GM21619 (cell line): ENCODE measurements around the gene ABTB2.

Experiments
- ATAC-seq: cut with Tn5 transposase; IDR thresholded peaks from one replicate; pipeline ENCODE4 v1.9.1; 2021; ENCODE audit not compliant: unreplicated experiment

ABTB2 gene

GRCh38 chr11:34292546-34292945, 65.3 kb downstream of the ABTB2 start:
- no peak for ATAC-seq

- ATAC-seq: no peak
Observed at GRCh38 chr11:34292111-34292510, 65.7 kb downstream of the ABTB2 start.

- ATAC-seq: no peak
Observed at GRCh38 chr11:34290926-34291325, 66.9 kb downstream of the ABTB2 start.

DNA sequence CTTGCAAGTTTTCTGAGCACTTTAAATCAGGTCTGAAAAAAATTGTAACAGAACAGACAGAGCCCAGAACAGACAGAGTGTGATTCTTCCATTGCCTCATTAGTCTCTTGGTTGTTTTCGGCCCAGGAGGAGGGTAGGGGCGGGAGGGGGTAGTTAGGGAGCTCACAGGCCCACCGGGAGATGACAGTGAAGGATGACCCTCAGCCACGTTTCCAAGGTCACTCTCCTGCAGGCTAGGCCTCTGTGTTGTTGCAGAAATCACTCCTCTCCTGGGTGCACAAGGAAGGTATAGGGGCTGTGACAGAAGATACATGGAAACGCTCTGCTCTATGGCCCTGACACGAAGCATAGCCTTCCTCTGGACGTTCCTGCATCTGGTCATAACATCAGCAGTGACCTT, 69.3 kb downstream of the ABTB2 start:
- ATAC-seq: no peak

GRCh38 chr11:34284811-34285481, 72.9 kb downstream of the ABTB2 start:
- ATAC-seq: no peak

DNA sequence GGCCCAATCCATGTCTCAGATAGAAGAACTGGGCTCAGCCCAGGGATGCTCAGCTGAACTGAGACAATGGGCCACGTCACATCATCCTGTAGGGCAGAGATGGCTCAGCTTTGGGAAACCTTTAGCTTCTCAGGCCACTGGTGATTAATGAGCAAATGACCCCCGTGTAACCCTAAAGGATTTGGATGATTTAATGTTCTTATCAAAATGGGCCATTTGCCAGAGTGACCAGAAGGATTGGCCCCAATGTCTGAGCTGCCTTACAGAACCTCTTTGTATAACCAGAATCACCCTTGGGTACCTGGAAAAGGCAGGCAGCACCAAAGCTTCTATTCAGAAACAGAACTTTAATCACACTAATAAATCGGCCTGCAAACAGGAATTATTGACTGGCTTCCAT, 73.7 kb downstream of the ABTB2 start:
- ATAC-seq: no peak

DNA sequence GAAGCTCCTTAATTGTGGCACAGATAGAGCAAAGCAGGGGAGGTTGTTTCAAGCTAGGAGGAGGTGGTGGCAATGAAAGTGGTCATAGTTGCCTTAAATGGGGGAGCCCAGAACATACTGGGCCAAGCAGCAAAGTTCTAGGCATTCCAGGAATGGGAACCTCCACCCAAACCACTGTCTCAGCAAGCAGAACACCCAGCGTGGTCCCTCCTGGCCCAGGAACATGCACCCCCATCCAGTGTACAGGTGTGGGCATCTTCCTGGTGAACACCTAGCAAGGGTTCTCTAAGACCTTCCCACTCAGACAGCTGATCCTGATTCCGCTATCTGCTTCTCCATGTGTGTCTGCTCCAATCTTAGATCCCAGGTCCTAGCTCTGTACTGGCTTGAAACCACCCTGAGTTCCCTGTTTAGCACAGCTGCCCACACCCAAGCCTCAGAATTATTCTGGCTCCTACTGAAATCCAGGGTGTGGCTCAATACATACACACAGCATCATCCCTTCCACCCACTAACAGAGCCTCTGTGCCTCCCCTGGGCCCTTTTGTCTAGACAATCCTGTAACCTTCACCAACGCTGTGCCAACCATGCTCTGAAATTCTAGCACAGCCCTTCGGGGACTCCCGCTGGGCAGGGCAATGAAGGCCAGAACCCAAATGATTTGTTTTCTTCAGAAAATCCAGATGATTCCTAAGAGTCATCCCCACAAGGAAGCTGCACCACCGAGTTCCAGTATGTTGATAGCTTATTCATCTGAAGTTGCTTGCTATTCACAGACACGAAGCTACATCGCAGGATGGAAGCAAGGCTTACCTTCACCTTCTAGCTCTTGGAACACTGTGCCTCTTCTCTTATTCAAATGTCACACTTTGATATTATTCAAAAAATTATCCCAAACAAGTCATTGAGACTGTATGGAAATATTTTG, 76.6 kb downstream of the ABTB2 start:
- no peak for ATAC-seq

DNA sequence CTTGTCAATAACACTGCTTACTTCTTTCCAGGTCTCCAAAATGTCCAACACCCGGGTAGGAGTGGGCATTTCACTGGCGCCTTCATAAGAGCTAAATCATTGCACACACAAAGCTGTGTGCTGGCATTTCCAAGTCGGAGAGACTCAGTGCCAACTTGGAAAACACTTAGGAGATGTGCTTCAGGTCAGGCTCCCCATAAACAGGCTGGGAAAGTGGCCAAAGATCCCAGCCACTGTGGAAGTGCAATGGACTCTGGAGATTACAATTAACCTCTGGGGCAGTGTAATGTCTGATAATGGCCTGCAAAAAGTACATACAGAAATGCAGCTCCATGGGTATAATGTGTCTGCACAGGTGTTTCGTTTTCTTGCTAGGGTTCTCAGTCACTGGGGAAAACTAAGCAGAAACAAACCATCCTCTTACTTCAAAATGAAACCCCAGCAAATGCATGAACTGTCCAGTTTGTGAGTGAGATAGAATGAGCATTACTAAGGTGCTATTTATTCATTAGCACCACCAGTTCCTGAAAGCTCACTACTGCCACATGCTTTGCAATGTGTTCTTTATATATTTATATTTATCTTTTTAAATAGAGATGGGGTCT, 79.0 kb downstream of the ABTB2 start:
- peak; percentile 89 for ATAC-seq

- no peak for ATAC-seq
Observed at GRCh38 chr11:34278175-34278574, 79.6 kb downstream of the ABTB2 start.

- ATAC-seq: no peak
Observed at GRCh38 chr11:34277171-34277570, 80.6 kb downstream of the ABTB2 start.

DNA sequence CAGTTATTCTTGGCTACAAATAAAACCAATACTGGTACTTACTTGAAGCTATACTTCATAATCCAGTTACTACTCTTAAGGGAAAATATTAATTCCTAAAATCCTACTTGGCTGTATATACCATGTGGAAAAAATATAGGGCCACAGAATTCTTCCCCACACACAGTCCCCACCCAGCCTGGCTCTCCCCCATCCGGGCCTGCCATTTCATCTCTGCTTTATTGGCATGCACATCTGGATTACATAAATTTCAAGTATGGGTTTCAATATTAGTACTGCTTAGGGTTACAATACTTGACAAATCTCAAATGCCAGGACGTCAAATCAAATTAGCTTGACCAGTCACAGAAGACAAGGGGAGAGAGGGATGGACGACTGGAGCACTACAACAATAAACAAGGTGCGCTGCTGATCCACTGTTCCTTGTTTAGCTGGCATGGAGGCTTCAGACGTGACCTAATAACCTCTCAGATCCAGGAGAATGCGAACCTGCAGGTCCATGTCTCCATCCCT, 81.4 kb downstream of the ABTB2 start:
- ATAC-seq: no peak

DNA sequence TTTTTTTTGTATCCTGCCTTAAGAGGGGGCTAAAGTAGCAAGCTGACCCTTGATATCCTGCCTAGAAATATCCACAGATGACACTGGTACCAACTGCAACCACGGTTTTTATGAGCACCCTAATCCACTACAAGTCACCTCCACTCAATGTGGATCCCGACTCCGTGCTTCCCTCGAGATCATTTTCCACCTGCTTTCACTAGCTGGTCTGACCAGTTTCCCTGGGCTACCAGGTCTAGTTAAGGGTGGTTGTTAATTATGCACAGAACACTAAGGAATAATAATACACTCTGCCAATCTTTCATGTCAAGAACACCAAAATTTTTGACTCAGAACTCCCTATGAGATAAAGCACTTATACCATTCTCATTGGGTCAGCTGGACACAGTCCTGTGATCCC, 82.3 kb downstream of the ABTB2 start:
- ATAC-seq: no peak

DNA sequence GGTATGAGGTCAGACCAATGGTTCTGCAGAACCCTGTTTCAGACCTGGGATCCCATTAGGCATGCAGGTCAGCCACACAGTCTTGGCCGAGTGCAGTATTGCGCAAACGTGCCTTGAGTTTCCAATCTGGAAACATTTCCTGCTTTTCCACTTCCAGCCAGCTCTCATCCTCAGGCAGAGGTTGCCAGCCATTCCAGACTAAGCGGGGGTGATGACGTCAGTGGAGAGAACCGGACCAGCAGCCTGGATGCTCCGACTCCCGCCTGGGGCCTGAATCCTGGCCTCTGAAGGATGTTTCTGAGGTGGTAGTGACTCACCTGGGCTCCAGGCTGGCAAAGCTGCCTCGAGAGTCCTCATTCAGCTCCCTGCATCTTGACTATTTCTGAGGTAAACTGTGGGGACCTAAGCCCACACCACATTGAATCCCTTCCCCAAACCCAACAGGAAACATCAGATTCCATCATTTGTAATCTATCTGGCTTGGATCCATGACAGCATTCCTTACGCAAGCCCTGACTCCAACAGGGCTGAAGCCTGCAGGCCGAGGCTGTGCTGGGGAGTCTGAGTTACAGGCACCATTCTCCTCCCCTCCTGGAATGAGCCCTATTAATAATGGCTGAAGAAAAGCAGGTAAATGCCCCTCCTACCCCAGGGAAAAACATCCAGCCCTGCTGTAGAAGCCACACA, 83.0 kb downstream of the ABTB2 start:
- ATAC-seq: no peak

GRCh38 chr11:34273099-34273498, 84.7 kb downstream of the ABTB2 start:
- no peak for ATAC-seq

DNA sequence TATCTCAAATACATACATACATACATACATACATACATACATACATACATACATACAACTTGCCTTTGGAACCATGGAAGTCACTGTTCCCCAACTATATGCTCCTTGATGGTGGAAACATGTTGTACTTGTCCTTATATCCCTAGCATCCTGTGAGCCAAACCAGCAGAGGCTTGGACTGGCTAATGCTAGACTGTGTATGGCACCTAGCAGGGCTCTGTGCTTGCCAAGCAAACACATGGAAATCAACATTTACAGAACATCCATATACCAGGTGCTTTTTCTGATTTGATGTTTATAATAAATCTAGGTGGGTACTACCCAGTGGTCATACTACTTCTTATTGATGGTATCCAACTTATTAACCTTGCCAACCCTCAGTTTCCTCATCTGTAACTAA, 86.1 kb downstream of the ABTB2 start:
- no peak for ATAC-seq

DNA sequence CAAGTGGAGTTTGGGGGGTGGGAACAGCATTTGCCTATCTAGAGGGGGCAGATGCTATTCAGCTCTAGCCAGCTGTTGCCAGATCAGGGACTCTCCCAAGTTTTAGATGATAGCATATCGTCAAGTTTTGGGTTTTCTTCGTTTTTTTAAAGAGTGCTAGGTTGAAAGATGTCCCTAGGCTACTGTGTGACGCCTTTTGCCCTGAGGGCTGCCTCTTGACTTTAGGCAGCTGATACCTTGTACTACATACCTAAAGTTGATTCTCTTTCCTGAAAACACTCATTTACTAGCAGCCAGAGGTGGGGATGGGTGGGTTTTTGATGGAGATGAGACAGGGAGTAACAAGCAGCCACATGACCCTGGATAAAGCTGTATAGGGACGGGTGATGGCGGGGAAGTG, 87.1 kb downstream of the ABTB2 start:
- ATAC-seq: no peak

DNA sequence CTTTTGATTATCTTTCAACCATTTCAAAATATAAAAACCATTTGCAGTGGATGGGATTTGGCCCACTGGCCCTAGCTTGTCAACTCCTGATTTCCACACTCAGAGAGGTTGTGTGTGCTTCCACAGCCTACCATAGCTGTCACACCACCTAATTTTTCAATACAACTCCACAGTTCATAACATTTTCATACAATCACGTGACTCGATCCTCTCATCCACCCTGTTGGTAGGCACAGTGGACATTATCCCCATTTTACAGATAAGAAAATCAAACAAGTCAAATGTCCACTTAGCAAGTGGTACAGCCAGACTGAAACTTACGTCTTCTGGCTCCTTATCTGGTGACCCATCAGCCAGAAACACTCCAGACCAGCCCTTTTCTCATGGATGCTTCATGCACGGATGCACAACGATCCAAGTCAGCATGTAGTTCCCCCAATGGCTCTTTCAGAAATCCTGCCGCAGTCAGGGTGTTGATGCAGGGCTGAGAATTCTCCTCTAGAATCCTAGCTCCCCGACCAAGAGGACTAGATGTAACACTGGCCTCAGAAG, 88.0 kb downstream of the ABTB2 start:
- no peak for ATAC-seq

DNA sequence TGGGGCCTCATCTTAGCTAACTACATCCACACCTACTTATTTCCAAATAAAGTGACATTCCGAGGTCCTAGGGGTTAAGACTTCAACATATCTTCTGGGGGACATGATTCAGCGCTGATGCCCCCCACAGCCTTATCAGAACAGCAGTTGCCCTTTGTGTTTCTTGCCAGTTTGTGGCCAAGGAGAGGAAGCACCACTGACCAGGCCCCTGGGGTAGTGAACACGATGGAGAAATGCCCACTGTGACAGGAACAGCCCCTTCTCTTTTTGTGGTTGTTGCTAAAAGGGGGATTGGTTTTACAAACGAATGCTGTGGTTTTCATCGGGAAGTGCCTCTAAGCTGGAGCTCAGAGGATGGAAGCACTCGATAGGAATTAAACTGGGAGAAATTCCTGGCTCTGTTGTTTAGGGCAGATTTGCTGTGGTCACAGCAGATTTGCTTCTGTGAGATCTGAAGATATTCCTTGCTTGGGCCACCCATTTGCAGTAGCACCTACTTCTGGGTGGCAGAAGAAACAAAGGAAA, 88.8 kb downstream of the ABTB2 start:
- no peak for ATAC-seq

DNA sequence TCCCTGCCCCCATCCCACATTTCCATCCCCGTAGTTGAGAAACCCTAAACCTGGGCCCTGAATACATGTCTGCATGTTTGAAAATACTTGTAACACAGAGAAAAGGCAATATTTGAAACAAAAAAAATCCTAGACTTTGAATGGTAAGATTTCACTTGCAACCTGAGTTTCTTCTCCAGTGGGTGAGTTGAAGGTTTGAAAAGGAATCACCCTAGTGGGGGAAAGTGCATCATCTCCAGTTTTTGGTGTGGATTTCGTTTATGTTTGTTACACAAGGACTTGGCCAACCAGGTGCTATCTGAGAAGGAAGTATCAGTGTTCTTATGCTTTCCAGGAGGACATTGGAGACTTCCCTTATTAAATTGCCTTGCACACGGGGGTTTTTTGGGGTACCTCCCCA, 90.4 kb downstream of the ABTB2 start:
- no peak for ATAC-seq

DNA sequence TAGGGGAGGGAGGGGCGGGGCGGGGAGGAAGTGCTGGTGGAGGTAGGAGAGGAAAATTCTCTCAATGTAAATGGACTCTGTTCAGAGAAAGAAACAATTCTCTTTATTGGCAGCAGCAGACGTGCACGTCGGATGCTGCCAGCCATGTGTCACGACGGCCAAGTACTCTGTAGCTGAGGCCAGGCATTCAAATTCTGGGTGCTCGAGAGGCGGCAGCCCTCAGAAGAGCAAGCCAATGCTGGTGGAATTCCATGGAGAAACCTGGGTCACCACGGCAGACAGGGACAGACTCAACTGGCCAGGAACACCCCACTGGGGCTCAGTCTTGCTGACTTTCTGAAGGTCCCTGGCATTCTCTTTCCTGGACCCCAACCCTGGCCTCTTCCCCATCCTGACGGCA, 90.8 kb downstream of the ABTB2 start:
- no peak for ATAC-seq
